H9 (cell line): ENCODE results near the gene PRPF6. TPM values are rescaled to one million over a fixed set of nuclear protein-coding genes. Genes with fewer than 3 reads are reported as not detected.
A peak's percentile ranks its signal among the peaks of the same experiment; 100 is the strongest.

Experiments used
- DNase-seq: peaks from one replicate; pipeline ENCODE4 v3.0.0-alpha.2; 2017
- H2AFZ ChIP-seq: one replicate; pipeline ENCODE4 v1.6.1; 2013; ENCODE audit warnings: mild to moderate bottlenecking, low read length, control low read depth, moderate library complexity
- H2AK5ac ChIP-seq: 2 replicates; pipeline ENCODE4 v1.6.1; 2013; ENCODE audit warnings: low read length, control low read depth, mixed read lengths; ENCODE audit not compliant: insufficient read length
- H2BK120ac ChIP-seq: one replicate; pipeline ENCODE4 v1.6.1; 2013; ENCODE audit warnings: low read depth, mild to moderate bottlenecking, low read length, control low read depth, inconsistent platforms; ENCODE audit not compliant: poor library complexity, severe bottlenecking
- H2BK12ac ChIP-seq: 2 replicates; pipeline ENCODE4 v1.6.1; 2013; ENCODE audit warnings: low read length, control low read depth, mixed read lengths, low read depth; ENCODE audit not compliant: insufficient read length
- H2BK15ac ChIP-seq: 2 replicates; pipeline ENCODE4 v1.6.1; 2013; ENCODE audit warnings: low read depth, low read length, control low read depth
- H2BK20ac ChIP-seq: one replicate; pipeline ENCODE4 v1.6.1; 2013; ENCODE audit warnings: low read depth, mild to moderate bottlenecking, low read length, control low read depth, inconsistent platforms; ENCODE audit not compliant: poor library complexity, severe bottlenecking
- H2BK5ac ChIP-seq: 2 replicates; pipeline ENCODE4 v1.6.1; 2013; ENCODE audit warnings: low read length, control low read depth, mixed read lengths; ENCODE audit not compliant: insufficient read length
- H3K14ac ChIP-seq: 2 replicates; pipeline ENCODE4 v1.6.1; 2013; ENCODE audit warnings: low read length, control low read depth; ENCODE audit not compliant: insufficient read depth
- H3K18ac ChIP-seq: 2 replicates; pipeline ENCODE4 v1.6.1; 2013; ENCODE audit warnings: low read depth, mild to moderate bottlenecking, mixed read lengths, low read length, control low read depth; ENCODE audit not compliant: insufficient read length
- H3K23ac ChIP-seq: 2 replicates; pipeline ENCODE4 v1.6.1; 2013; ENCODE audit warnings: low read length, control low read depth, mixed read lengths, low read depth; ENCODE audit not compliant: insufficient read length
- H3K23me2 ChIP-seq: 2 replicates; pipeline ENCODE4 v1.6.1; 2013; ENCODE audit warnings: low read depth, mild to moderate bottlenecking, mixed read lengths, low read length, control low read depth; ENCODE audit not compliant: insufficient read length, poor library complexity, severe bottlenecking
- H3K27ac ChIP-seq: 2 replicates; pipeline ENCODE4 v1.5.1; 2013; ENCODE audit warnings: low read length, control low read depth, mixed read lengths, low read depth; ENCODE audit not compliant: insufficient read length
- H3K27me3 ChIP-seq: 2 replicates; pipeline ENCODE4 v1.6.1; 2013; ENCODE audit warnings: low read length, control low read depth, inconsistent platforms; ENCODE audit not compliant: insufficient read depth
- H3K4ac ChIP-seq: 2 replicates; pipeline ENCODE4 v1.6.1; 2013; ENCODE audit warnings: low read depth, mild to moderate bottlenecking, control low read depth, inconsistent platforms, low read length, moderate library complexity
- H3K4me1 ChIP-seq: 2 replicates; pipeline ENCODE4 v1.6.1; 2013; ENCODE audit warnings: low read length, control low read depth, inconsistent platforms; ENCODE audit not compliant: insufficient read depth
- H3K4me2 ChIP-seq: 2 replicates; pipeline ENCODE4 v1.6.1; 2013; ENCODE audit warnings: low read length, control low read depth, mixed read lengths; ENCODE audit not compliant: insufficient read length, insufficient read depth
- H3K56ac ChIP-seq: 2 replicates; pipeline ENCODE4 v1.6.1; 2013; ENCODE audit warnings: low read depth, mild to moderate bottlenecking, mixed read lengths, low read length, control low read depth; ENCODE audit not compliant: insufficient read length
- H3K79me1 ChIP-seq: 2 replicates; pipeline ENCODE4 v1.6.1; 2013; ENCODE audit warnings: low read depth, mild to moderate bottlenecking, moderate library complexity, low read length, control low read depth, inconsistent platforms; ENCODE audit not compliant: insufficient read depth, poor library complexity, severe bottlenecking
- H3K79me2 ChIP-seq: 2 replicates; pipeline ENCODE4 v1.6.1; 2013; ENCODE audit warnings: low read length, control low read depth, inconsistent platforms; ENCODE audit not compliant: insufficient read depth
- H3K9ac ChIP-seq: 2 replicates; pipeline ENCODE4 v1.6.1; 2013; ENCODE audit warnings: low read length, control low read depth, mixed read lengths; ENCODE audit not compliant: insufficient read length; ENCODE audit errors: extremely low read depth
- H3K9me3 ChIP-seq: one replicate; pipeline ENCODE4 v1.6.1; 2013; ENCODE audit warnings: low read depth, low read length, inconsistent platforms; ENCODE audit not compliant: control insufficient read depth
- H3T11ph ChIP-seq: one replicate; pipeline ENCODE4 v1.6.1; 2013; ENCODE audit warnings: mild to moderate bottlenecking, low read length, control low read depth, inconsistent platforms
- H4K20me1 ChIP-seq: one replicate; pipeline ENCODE4 v1.6.1; 2013; ENCODE audit not compliant: control insufficient read depth, insufficient read length, insufficient read depth
- H4K5ac ChIP-seq: 2 replicates; pipeline ENCODE4 v1.6.1; 2013; ENCODE audit warnings: low read depth, mild to moderate bottlenecking, mixed read lengths, low read length, control low read depth; ENCODE audit not compliant: insufficient read length
- H4K8ac ChIP-seq: replicated peaks from 2 replicates; pipeline ENCODE4 v1.6.1; 2013; ENCODE audit warnings: low read length, control low read depth, mixed read lengths, low read depth; ENCODE audit not compliant: insufficient read length
- H4K91ac ChIP-seq: 2 replicates; pipeline ENCODE4 v1.6.1; 2013; ENCODE audit warnings: low read depth, mild to moderate bottlenecking, moderate library complexity, mixed read lengths, low read length, control low read depth; ENCODE audit not compliant: insufficient read length
- H3K27ac Mint-ChIP-seq, 3 experiments: 2 replicates in 2 of 3; 3 replicates in 1 of 3; pipeline ENCODE4 v1.8.0; 2020 to 2021; ENCODE audit warnings: mixed read lengths in 3 of 3, mild to moderate bottlenecking in 1 of 3, moderate library complexity in 1 of 3
- H3K27me3 Mint-ChIP-seq: 2 replicates; pipeline ENCODE4 v1.8.0; 2021; ENCODE audit warnings: low read depth, mild to moderate bottlenecking, moderate library complexity, mixed read lengths
- H3K36me3 Mint-ChIP-seq, 3 experiments: 2 replicates in 2 of 3; 3 replicates in 1 of 3; pipeline ENCODE4 v1.8.0; 2020 to 2021; ENCODE audit warnings: low read depth in 3 of 3, mixed read lengths in 3 of 3; ENCODE audit not compliant: insufficient read depth in 1 of 3
- H3K4me1 Mint-ChIP-seq, 2 experiments: 2 replicates each; pipeline ENCODE4 v1.8.0; 2020; ENCODE audit warnings: mixed read lengths in 2 of 2
- H3K4me3 Mint-ChIP-seq, 2 experiments: 2 replicates in 1 of 2; 3 replicates in 1 of 2; pipeline ENCODE4 v1.8.0; 2020 to 2021; ENCODE audit warnings: mild to moderate bottlenecking in 2 of 2, mixed read lengths in 2 of 2, moderate library complexity in 1 of 2
- H3K9me3 Mint-ChIP-seq, 2 experiments: 2 replicates in 1 of 2; 3 replicates in 1 of 2; pipeline ENCODE4 v1.8.0; 2020; ENCODE audit warnings: mild to moderate bottlenecking in 2 of 2, mixed read lengths in 2 of 2, moderate library complexity in 1 of 2
- CTCF ChIP-seq: fragments of 200-600 bp; sonication (generic); conservative IDR thresholded peaks from 3 replicates; pipeline ENCODE4 v1.8.0; 2021; ENCODE audit warnings: antibody characterized with exemption, mild to moderate bottlenecking
- WGBS: extraction: QIAGEN DNeasy Blood & Tissue Kit; methylation state at CpG from one replicate; pipeline ENCODE4 v1.1.7; 2013; ENCODE audit warnings: missing lambda C conversion rate, low lambda C conversion rate, mixed read lengths; ENCODE audit not compliant: insufficient read length; ENCODE audit errors: extremely low coverage; 5-methylcytosine and 5-hydroxymethylcytosine counted together
- total RNA-seq: library from RNA; stranded (reverse); gene quantifications from 2 replicates; pipeline ENCODE4 v1.2.1, GENCODE V29; 2021

PRPF6 gene
- total RNA-seq, 1 experiment from 2014 or later = 87.9 TPM

GRCh38 chr20:63968928-63969760 lies 11.8 kb upstream of the PRPF6 start:
- H3K36me3 Mint-ChIP-seq = peaks cover 7 to 34% (median 24%) of the 10 kb centered on the region in 3 experiments
- no peak overlapping the region for H4K5ac ChIP-seq
- no CpG with 5 or more reads among the region's 70 CpGs for WGBS

More at GRCh38 chr20:63968928-63969760, 11.8 kb upstream of the PRPF6 start:
- H3K9me3 Mint-ChIP-seq = peaks cover 2 to 10% of the 10 kb centered on the region in 2 experiments; a peak in 3 of 5 replicates
- Histone ChIP-seq H3K18ac (no peak overlapping the region), H3K9ac (no peak overlapping the region), H3K4me1 (no peaks in the 10 kb centered on the region; the same call in 1 of the 2 replicates), H3K14ac (no peak overlapping the region; the same call in 1 of the 2 replicates), H2BK15ac (no peak overlapping the region), H2BK120ac (no peak overlapping the region), H3K79me1 (no peaks in the 10 kb centered on the region), H4K91ac (no peak overlapping the region), H4K8ac (no peak overlapping the region), H2BK20ac (no peak overlapping the region), H3K4ac (no peak overlapping the region), H4K20me1 (no peaks in the 10 kb centered on the region), H3K9me3 (peaks cover 32% of the 10 kb centered on the region), H3T11ph (no peak overlapping the region), H2AK5ac (no peak overlapping the region), H3K4me2 (peak overlapping the region; percentile 49), H3K23ac (no peak overlapping the region), H3K27me3 (no peaks in the 10 kb centered on the region; the same call in 1 of the 2 replicates), H2BK5ac (no peak overlapping the region), H3K56ac (no peak overlapping the region), H3K27ac (no peak overlapping the region), H3K79me2 (no peaks in the 10 kb centered on the region), H3K23me2 (peaks cover 11% of the 10 kb centered on the region), H2AFZ (no peak overlapping the region), H2BK12ac (no peak overlapping the region)
- no peak for TF ChIP-seq CTCF
- peak; percentile 32 for DNase-seq
- H3K4me3 Mint-ChIP-seq = peak overlapping the region; percentile 82 to 85
- H3K27me3 Mint-ChIP-seq = peaks cover 14% of the 10 kb centered on the region
- H3K27ac Mint-ChIP-seq = peak overlapping the region in 1 of 3 experiments; percentile 92; a peak in 2 of 7 replicates
- H3K4me1 Mint-ChIP-seq = peaks cover 18 to 22% of the 10 kb centered on the region in 2 experiments
